ENCODE data around the gene BAIAP2.

- TF ChIP-seq, protein P1, sequence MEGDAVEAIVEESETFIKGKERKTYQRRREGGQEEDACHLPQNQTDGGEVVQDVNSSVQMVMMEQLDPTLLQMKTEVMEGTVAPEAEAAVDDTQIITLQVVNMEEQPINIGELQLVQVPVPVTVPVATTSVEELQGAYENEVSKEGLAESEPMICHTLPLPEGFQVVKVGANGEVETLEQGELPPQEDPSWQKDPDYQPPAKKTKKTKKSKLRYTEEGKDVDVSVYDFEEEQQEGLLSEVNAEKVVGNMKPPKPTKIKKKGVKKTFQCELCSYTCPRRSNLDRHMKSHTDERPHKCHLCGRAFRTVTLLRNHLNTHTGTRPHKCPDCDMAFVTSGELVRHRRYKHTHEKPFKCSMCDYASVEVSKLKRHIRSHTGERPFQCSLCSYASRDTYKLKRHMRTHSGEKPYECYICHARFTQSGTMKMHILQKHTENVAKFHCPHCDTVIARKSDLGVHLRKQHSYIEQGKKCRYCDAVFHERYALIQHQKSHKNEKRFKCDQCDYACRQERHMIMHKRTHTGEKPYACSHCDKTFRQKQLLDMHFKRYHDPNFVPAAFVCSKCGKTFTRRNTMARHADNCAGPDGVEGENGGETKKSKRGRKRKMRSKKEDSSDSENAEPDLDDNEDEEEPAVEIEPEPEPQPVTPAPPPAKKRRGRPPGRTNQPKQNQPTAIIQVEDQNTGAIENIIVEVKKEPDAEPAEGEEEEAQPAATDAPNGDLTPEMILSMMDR (IDR thresholded peaks at IDR 0.05), result no peak
- no peak for TF ChIP-seq POLR2A (IDR thresholded peaks at IDR 0.05)
These were observed 27.2 kb downstream of the BAIAP2 start for GRCh38 chr17:81062014-81062780.
